ENCODE measurements around the gene TJP3.
"Not testable (repeated sequence)": the region's sequence is repeated elsewhere in the genome, so short reads cannot be mapped to it uniquely, and the experiment has no call there.

Gene TJP3

DNA sequence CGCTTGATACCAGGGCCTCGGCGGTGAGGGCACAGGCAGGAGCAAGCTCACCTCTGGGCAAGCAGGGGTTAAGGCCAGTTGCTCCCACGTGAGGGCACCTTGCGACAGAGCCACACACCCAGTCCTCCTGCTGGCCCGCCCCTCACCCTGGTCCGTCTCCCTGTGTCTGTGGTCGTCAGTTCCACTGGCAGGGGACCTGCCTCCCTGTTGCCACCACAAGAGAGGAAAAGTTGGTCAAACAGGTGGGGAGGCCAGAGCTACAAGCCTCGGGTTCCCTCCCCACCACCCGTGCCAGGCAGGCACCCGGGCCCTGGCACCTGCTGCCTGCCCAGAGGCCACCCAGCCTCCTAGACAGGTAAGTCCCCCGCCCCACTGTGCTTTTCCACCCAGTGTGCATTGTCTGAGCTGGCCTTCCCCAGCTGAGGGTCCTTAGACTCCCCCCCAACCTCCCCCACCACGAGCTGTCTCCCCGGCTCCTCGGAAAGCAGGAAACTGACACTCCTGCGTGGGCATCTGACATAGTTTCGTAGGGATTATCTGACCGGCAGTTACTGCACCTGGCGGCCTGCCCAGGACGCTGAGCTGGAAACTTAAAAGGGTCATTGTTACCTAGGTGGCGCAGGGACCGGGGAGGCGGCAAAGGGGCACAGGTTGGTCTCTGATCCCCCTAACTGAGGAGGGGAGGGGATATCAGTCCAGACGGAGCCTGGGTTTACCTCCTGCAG is at the start of gene TJP3:
TSS of gene TJP3 (plus strand) at position 178 of the 725 bp plus-strand sequence. CDS start 20,049 bp downstream, outside the sequence.
- peak; percentile 59 for DNase-seq (ENCODE audit: low spot score)

- no peak for DNase-seq (ENCODE audit: low spot score)
These were observed 49.1 kb upstream of the TJP3 start for GRCh38 chr19:3658870-3659745.

DNA sequence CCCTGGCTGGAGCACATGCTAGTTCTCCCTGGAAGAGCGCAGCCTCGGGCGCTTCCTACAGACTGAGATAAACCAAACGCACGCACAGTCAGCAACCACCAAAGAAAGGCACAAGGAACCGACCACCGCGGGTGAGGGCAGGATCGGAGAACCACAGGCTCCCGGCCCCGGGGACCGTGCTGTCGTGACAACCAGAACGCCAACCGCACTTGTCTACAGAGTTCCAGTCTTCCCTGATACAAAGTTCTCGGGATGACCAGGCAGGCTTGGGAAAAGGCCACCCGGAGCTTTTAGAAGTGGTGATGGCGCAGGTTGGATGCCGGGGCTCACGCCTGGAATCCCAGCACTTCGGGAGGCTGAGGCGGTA is 48.5 kb upstream of the TJP3 start:
- no peak for DNase-seq (ENCODE audit: low spot score)

DNA sequence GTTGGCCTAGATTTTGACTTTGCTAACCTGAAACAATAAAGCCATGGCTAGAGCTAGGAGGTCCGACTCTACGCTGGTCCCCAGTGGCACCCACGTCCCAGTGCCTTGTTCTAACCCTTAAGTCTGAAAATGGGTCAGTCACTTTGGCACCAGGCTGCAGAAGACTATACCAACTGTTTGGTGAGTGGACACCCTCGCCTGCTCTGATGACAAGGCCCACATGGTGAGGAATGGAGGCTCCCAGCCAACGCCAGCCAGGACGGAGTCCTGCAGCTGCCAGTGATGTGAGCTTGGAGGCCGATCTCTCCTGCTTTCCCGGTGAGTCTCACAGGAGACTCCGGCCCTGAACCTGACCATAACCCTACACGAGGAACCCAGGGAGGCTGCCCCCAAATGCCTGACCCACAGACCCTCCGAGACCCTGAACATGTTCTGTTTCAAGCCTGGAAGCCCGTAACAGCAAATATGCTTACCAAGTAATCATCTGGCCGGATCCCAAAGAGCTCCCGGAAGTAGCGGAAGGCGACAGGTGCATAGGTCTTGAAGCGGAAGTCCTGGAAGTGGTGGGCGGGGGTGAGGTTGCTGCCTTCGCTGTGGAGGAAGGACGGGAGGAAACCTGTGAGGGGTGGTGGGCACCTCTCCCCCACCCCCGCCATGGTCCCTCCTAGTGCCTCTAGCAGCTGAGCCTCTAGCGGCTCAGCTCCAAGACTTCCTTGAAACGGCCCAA is 47.5 kb upstream of the TJP3 start:
- no peak for DNase-seq (ENCODE audit: low spot score)

GRCh38 chr19:3661284-3662238 is 46.6 kb upstream of the TJP3 start:
- no peak for DNase-seq (ENCODE audit: low spot score)

GRCh38 chr19:3663838-3664237 is 44.3 kb upstream of the TJP3 start:
- DNase-seq (ENCODE audit: low spot score) = no peak

GRCh38 chr19:3664879-3665642 is 43.1 kb upstream of the TJP3 start:
- DNase-seq (ENCODE audit: low spot score) = no peak

DNA sequence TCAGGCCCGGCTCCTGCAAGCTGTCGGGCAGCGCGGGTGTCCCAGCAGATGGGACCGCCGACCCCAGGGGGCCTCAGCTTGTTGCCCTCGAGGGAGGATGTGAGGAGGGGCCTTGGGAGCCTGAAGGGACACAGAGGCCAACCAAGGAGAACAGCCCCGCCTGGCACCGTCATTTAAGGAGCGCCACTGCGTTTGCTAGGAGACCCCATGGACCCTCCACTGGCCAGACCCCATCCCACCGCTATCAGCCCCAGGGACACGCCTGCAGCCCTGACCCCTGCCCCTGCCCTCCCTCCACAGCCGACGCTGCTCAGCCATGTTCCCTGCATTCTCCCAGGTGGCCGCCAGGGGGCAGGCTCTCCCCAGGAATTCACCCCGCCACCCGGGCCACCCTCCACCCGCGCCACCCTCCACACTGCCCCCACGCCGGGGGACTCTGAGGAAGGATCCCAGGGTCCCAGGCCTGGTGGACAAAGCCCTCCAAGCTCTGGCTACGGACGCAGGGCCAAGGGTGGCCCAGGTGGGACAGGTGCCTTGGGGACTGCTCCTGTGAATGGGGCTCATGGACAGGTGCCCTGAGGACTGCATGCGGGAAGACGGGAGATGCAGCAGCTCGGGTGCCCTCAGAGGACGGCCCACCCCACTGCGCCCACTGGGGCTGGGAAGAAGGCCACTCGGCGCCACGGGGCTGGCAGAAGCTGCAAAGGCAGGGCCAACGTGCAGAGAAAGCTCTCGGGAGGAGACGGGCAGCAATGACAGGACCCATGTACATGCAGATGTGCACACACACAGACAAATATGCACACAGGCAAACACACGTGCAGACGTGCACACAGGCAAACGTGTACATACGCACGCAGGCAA is 42.3 kb upstream of the TJP3 start:
- peak; percentile 96 for DNase-seq (ENCODE audit: low spot score)

DNA sequence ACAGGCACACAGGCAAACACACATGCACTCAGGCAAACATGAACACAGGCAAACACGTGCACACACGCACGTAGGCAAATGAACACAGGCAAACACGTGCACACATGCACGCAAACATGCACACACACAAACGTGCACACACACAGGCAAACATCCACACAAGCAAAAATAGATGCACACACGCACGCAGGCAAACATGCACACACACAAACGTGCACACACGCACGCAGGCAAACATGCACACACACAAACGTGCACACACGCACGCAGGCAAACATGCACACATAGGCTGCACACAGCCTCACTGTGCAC is 41.7 kb upstream of the TJP3 start:
- not testable (repeated sequence) for DNase-seq (ENCODE audit: low spot score)

DNA sequence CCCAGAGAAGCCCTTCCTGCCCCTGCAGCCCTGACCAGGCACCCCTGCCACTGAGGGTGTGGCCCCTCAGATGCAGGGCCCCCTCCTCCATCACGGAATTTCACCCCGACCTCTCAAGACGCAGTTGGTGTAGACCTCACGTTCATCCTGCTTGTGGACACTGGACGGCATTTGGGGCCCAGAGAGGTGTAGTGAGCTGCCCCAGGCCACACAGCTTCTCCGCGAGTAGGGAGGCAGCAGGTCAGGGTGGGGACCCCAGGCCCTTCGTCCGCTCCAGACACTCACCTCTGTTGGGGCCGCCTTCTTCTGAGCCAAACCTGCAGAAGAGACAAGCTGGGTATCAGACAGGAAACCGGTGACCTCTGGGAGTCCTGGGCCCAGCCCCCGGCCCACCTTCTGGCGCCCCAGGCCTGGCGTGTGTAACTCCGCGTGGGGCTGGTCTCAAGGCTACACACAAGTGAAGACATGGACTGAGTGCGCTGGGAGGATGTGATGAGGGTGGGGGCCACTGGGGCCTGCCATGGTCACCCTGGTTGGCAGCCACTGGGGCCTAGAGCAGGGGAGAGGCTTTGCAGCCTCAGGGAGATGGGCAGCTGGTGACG is 41.0 kb upstream of the TJP3 start:
- DNase-seq (ENCODE audit: low spot score) = no peak

GRCh38 chr19:3667766-3668165 is 40.4 kb upstream of the TJP3 start:
- no peak for DNase-seq (ENCODE audit: low spot score)

GRCh38 chr19:3668331-3669081 is 39.7 kb upstream of the TJP3 start:
- DNase-seq (ENCODE audit: low spot score) = no peak

DNA sequence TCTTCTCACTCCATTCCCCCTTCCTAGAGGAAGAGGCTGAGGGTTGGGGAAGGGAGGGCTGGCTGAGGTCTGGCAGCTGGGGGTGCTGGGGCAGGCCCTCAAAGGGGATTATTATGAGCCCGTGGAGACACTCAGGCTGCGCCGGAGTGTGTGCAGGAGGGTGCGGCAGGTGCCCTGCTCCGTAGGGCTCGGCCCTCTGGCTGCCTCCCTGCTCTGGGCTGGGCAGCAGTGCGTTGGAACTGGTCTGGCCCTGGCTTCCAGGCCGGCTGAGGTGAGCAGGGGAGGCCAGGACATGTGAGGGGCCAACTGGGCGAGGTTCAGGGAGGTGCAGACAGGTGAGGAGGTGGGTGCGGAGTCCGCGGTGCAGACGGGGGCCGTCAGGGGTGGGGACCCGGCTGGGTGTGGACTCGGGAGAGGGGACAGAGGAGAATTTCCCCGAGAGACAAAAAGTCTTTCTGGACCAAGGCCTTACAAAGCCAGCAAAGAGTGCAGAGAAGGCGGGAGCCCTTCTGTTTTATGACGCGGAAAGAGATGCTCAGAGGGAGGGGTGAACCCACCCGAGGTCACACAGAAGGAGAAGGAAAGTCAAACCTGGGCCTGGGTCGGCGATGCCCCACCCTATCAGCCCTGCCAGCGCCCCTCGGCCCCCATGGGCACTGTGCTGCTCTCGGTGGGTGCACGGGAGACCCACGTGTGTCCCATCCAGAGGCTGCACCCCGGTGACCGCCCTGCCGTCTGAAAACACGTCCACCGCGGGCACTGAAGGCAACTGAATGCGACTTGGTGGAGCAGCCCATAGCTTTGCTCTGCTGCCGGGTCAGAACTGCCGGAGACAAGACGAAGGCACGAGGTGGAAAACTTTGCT is 38.9 kb upstream of the TJP3 start:
- DNase-seq (ENCODE audit: low spot score) = no peak

DNA sequence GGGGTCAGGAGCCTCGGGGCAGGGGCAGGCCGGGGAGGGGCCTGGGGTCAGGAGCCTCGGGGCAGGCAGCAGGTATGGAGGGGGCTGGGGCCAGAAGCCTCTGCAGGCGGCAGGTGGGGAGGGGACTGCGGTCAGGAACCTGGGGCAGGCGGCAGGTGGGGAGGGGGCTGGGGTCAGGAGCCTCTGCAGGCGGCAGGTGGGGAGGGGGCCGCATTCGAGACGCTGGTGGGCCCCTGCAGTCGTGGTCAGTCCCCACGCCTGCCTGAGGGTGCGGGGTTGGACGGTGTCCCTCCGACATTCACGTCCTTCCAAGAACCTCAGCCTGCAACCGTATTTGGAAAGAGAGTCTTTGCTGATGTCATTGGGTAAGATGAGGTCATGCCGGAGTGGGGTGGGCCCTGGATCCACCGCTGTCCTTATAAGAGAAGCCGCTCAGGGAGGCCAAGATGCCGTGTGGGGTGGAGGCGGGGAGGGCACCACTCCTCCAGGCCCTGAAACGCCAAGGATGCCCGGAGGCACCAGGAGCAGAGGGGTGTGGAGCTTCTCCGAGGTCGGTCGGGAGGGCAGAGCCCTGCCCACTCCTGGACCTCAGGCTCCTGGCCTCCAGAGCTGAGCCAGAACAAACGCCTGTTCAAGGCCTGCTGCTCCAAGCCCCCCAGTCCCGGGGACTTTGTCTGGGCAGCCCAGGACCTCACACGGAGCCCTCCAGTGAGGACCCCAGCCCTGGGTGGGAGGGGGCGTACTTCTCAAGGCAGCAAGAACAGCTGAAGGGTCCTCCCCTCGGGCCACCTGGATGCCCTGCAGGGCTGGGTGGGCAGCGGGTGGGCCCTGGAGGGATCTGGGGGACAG is 38.0 kb upstream of the TJP3 start:
- no peak for DNase-seq (ENCODE audit: low spot score)

- DNase-seq (ENCODE audit: low spot score) = no peak
These were observed 37.1 kb upstream of the TJP3 start for GRCh38 chr19:3670796-3671679.

Measured in iPS-NIHi11 (cell line).